ENCODE results near the gene MAPT.

The MAPT gene

GRCh38 chr17:46035112-46035818, 140.9 kb downstream of the MAPT start:
- Mint-ChIP-seq H3K4me3 (no peak overlapping the region), H3K27me3 (no peaks in the 10 kb centered on the region), H3K9me3 (no peaks in the 10 kb centered on the region), H3K27ac (peak overlapping the region; percentile 79), H3K36me3 (ENCODE audit: low read depth) (peaks cover 100% of the 10 kb centered on the region), H3K4me1 (ENCODE audit: low read depth) (peaks cover 12% of the 10 kb centered on the region)
- no peak for DNase-seq

GRCh38 chr17:46036491-46036890, 142.1 kb downstream of the MAPT start:
- H3K4me1 Mint-ChIP-seq (ENCODE audit: low read depth), result peaks cover 12% of the 10 kb centered on the region
- H3K27ac Mint-ChIP-seq, result no peak overlapping the region
- no peaks in the 10 kb centered on the region for H3K27me3 Mint-ChIP-seq
- H3K36me3 Mint-ChIP-seq (ENCODE audit: low read depth), result peaks cover 100% of the 10 kb centered on the region
- no peak overlapping the region for H3K4me3 Mint-ChIP-seq
- no peak for DNase-seq
- no peaks in the 10 kb centered on the region for H3K9me3 Mint-ChIP-seq

- Mint-ChIP-seq H3K4me3 (no peak overlapping the region), H3K27me3 (no peaks in the 10 kb centered on the region), H3K27ac (peak overlapping the region; percentile 38), H3K9me3 (no peaks in the 10 kb centered on the region), H3K36me3 (ENCODE audit: low read depth) (peaks cover 98% of the 10 kb centered on the region), H3K4me1 (ENCODE audit: low read depth) (peaks cover 12% of the 10 kb centered on the region)
- DNase-seq, result no peak
These were observed 143.4 kb downstream of the MAPT start for GRCh38 chr17:46037722-46038255.

- peak overlapping the region; percentile 38 for H3K27ac Mint-ChIP-seq
- H3K36me3 Mint-ChIP-seq (ENCODE audit: low read depth), result peaks cover 98% of the 10 kb centered on the region
- peaks cover 13% of the 10 kb centered on the region for H3K4me1 Mint-ChIP-seq (ENCODE audit: low read depth)
- no peak overlapping the region for H3K4me3 Mint-ChIP-seq
- no peak for DNase-seq
- no peaks in the 10 kb centered on the region for H3K9me3 Mint-ChIP-seq
- no peaks in the 10 kb centered on the region for H3K27me3 Mint-ChIP-seq
These were observed 144.1 kb downstream of the MAPT start for GRCh38 chr17:46038414-46038813.

- H3K36me3 Mint-ChIP-seq (ENCODE audit: low read depth), result peaks cover 98% of the 10 kb centered on the region
These were observed 144.6 kb downstream of the MAPT start for GRCh38 chr17:46038937-46039336.

GRCh38 chr17:46039592-46040186, 145.3 kb downstream of the MAPT start:
- Mint-ChIP-seq H3K4me1 (ENCODE audit: low read depth) (peaks cover 25% of the 10 kb centered on the region), H3K36me3 (ENCODE audit: low read depth) (peaks cover 98% of the 10 kb centered on the region), H3K9me3 (no peaks in the 10 kb centered on the region), H3K4me3 (no peak overlapping the region), H3K27ac (peak overlapping the region; percentile 79), H3K27me3 (no peaks in the 10 kb centered on the region)
- DNase-seq, result no peak

More at GRCh38 chr17:46038937-46039336, 144.6 kb downstream of the MAPT start:
- Mint-ChIP-seq H3K4me1 (ENCODE audit: low read depth) (peaks cover 17% of the 10 kb centered on the region), H3K27ac (no peak overlapping the region), H3K4me3 (no peak overlapping the region), H3K27me3 (no peaks in the 10 kb centered on the region), H3K9me3 (no peaks in the 10 kb centered on the region)
- DNase-seq, result no peak

GRCh38 chr17:46042246-46042645, 147.9 kb downstream of the MAPT start:
- no peaks in the 10 kb centered on the region for H3K9me3 Mint-ChIP-seq
- peaks cover 29% of the 10 kb centered on the region for H3K4me1 Mint-ChIP-seq (ENCODE audit: low read depth)
- no peak for DNase-seq
- H3K27ac Mint-ChIP-seq, result peak overlapping the region; percentile 50
- H3K4me3 Mint-ChIP-seq, result no peak overlapping the region
- H3K36me3 Mint-ChIP-seq (ENCODE audit: low read depth), result peaks cover 94% of the 10 kb centered on the region
- H3K27me3 Mint-ChIP-seq, result no peaks in the 10 kb centered on the region

- no peak for DNase-seq
- Mint-ChIP-seq H3K27me3 (no peaks in the 10 kb centered on the region), H3K4me1 (ENCODE audit: low read depth) (peaks cover 29% of the 10 kb centered on the region), H3K27ac (peak overlapping the region; percentile 75), H3K4me3 (no peak overlapping the region), H3K9me3 (no peaks in the 10 kb centered on the region), H3K36me3 (ENCODE audit: low read depth) (peaks cover 94% of the 10 kb centered on the region)
These were observed 148.6 kb downstream of the MAPT start for GRCh38 chr17:46042925-46043324.

- Mint-ChIP-seq H3K27ac (peak overlapping the region; percentile 75), H3K4me3 (no peak overlapping the region), H3K27me3 (no peaks in the 10 kb centered on the region), H3K4me1 (ENCODE audit: low read depth) (peaks cover 29% of the 10 kb centered on the region), H3K9me3 (no peaks in the 10 kb centered on the region), H3K36me3 (ENCODE audit: low read depth) (peaks cover 92% of the 10 kb centered on the region)
- no peak for DNase-seq
These were observed 149.3 kb downstream of the MAPT start for GRCh38 chr17:46043606-46044005.

- Mint-ChIP-seq H3K9me3 (no peaks in the 10 kb centered on the region), H3K27me3 (no peaks in the 10 kb centered on the region), H3K36me3 (ENCODE audit: low read depth) (peaks cover 92% of the 10 kb centered on the region), H3K4me1 (ENCODE audit: low read depth) (peaks cover 29% of the 10 kb centered on the region), H3K27ac (peak overlapping the region; percentile 75), H3K4me3 (no peak overlapping the region)
- DNase-seq, result no peak
These were observed 150.1 kb downstream of the MAPT start for GRCh38 chr17:46044286-46044928.

GRCh38 chr17:46044989-46045388, 150.6 kb downstream of the MAPT start:
- Mint-ChIP-seq H3K27me3 (no peaks in the 10 kb centered on the region), H3K9me3 (no peaks in the 10 kb centered on the region), H3K27ac (peak overlapping the region; percentile 22), H3K4me3 (no peak overlapping the region), H3K4me1 (ENCODE audit: low read depth) (peaks cover 29% of the 10 kb centered on the region), H3K36me3 (ENCODE audit: low read depth) (peaks cover 92% of the 10 kb centered on the region)
- no peak for DNase-seq

GRCh38 chr17:46045639-46046038, 151.3 kb downstream of the MAPT start:
- peak overlapping the region; percentile 60 for H3K27ac Mint-ChIP-seq
- no peak overlapping the region for H3K4me3 Mint-ChIP-seq
- H3K9me3 Mint-ChIP-seq, result no peaks in the 10 kb centered on the region
- H3K27me3 Mint-ChIP-seq, result no peaks in the 10 kb centered on the region
- H3K4me1 Mint-ChIP-seq (ENCODE audit: low read depth), result peaks cover 34% of the 10 kb centered on the region
- H3K36me3 Mint-ChIP-seq (ENCODE audit: low read depth), result peaks cover 92% of the 10 kb centered on the region
- DNase-seq, result no peak

GRCh38 chr17:46046957-46047356, 152.6 kb downstream of the MAPT start:
- H3K4me3 Mint-ChIP-seq, result no peak overlapping the region
- H3K4me1 Mint-ChIP-seq (ENCODE audit: low read depth), result peaks cover 47% of the 10 kb centered on the region
- no peak overlapping the region for H3K27ac Mint-ChIP-seq
- no peaks in the 10 kb centered on the region for H3K27me3 Mint-ChIP-seq
- H3K9me3 Mint-ChIP-seq, result no peaks in the 10 kb centered on the region
- DNase-seq, result no peak
- peaks cover 93% of the 10 kb centered on the region for H3K36me3 Mint-ChIP-seq (ENCODE audit: low read depth)

- Mint-ChIP-seq H3K9me3 (no peaks in the 10 kb centered on the region), H3K4me3 (no peak overlapping the region), H3K4me1 (ENCODE audit: low read depth) (peaks cover 52% of the 10 kb centered on the region), H3K36me3 (ENCODE audit: low read depth) (peaks cover 93% of the 10 kb centered on the region), H3K27me3 (no peaks in the 10 kb centered on the region), H3K27ac (no peak overlapping the region)
- DNase-seq, result no peak
These were observed 153.0 kb downstream of the MAPT start for GRCh38 chr17:46047398-46047797.

- Mint-ChIP-seq H3K36me3 (ENCODE audit: low read depth) (peaks cover 90% of the 10 kb centered on the region), H3K4me3 (no peak overlapping the region), H3K27ac (peak overlapping the region; percentile 26), H3K9me3 (no peaks in the 10 kb centered on the region), H3K27me3 (no peaks in the 10 kb centered on the region), H3K4me1 (ENCODE audit: low read depth) (peaks cover 53% of the 10 kb centered on the region)
- DNase-seq, result no peak
These were observed 153.5 kb downstream of the MAPT start for GRCh38 chr17:46047856-46048255.

Data from activated T-cell treated with anti-CD3 and anti-CD28 coated beads, Interleukin-2, amount 50 U/mL, for 24 hours (primary cell).